T1000 (cell line): Measurements from ENCODE around the gene POLR2J2.
"Not testable (repeated sequence)": the region's sequence is repeated elsewhere in the genome, so short reads cannot be mapped to it uniquely, and the experiment has no call there.

ENCODE experiments used
- DNase-seq: peaks from one replicate; lab custom pipeline; 2025; ENCODE audit warnings: mixed read lengths; lab: John Stamatoyannopoulos, UW

The POLR2J2 gene

GRCh38 chr7:102671956-102672307 is 469 bp upstream of the POLR2J2 start:
- DNase-seq, result not testable (repeated sequence)

GRCh38 chr7:102667523-102667922 is 3.9 kb downstream of the POLR2J2 start:
- DNase-seq, result not testable (repeated sequence)

- not testable (repeated sequence) for DNase-seq
These were observed 4.6 kb downstream of the POLR2J2 start for GRCh38 chr7:102666850-102667249.

GRCh38 chr7:102664765-102665164 is 6.7 kb downstream of the POLR2J2 start:
- not testable (repeated sequence) for DNase-seq

GRCh38 chr7:102649924-102650323 is 21.5 kb downstream of the POLR2J2 start, which contains the start of gene SPDYE2B:
SPDYE2B (plus strand) TSS chr7:102650319; CDS start chr7:102652349, 2,030 bp downstream.
- not testable (repeated sequence) for DNase-seq

GRCh38 chr7:102647813-102648212 is 23.6 kb downstream of the POLR2J2 start:
- DNase-seq, result not testable (repeated sequence)

GRCh38 chr7:102643404-102643803 is 28.1 kb downstream of the POLR2J2 start:
- not testable (repeated sequence) for DNase-seq

- DNase-seq, result not testable (repeated sequence)
These were observed 28.8 kb downstream of the POLR2J2 start, which contains the start of gene UPK3BL1 for GRCh38 chr7:102642691-102643090. UPK3BL1 (minus strand) TSS chr7:102642791; CDS start chr7:102642741, 50 bp downstream.

GRCh38 chr7:102638848-102639247 is 32.6 kb downstream of the POLR2J2 start:
- DNase-seq, result not testable (repeated sequence)

- DNase-seq, result not testable (repeated sequence)
These were observed 34.5 kb downstream of the POLR2J2 start for GRCh38 chr7:102636956-102637355.

- not testable (repeated sequence) for DNase-seq
These were observed 36.1 kb downstream of the POLR2J2 start for GRCh38 chr7:102635354-102635753.

- not testable (repeated sequence) for DNase-seq
These were observed 37.2 kb downstream of the POLR2J2 start for GRCh38 chr7:102634299-102634698.

GRCh38 chr7:102630622-102631021 is 40.8 kb downstream of the POLR2J2 start:
- DNase-seq, result not testable (repeated sequence)

GRCh38 chr7:102627271-102627904 is 44.1 kb downstream of the POLR2J2 start:
- DNase-seq, result not testable (repeated sequence)

GRCh38 chr7:102618122-102618521 is 53.3 kb downstream of the POLR2J2 start:
- DNase-seq, result not testable (repeated sequence)

- DNase-seq, result not testable (repeated sequence)
These were observed 54.8 kb downstream of the POLR2J2 start, which contains the start of gene RASA4 for GRCh38 chr7:102616507-102617125. RASA4 (minus strand) TSS chr7:102616756; CDS start chr7:102616689, 67 bp downstream.
